Gastrocnemius medialis (tissue), 4 donors: ENCODE data around the gene UGT1A8.

ENCODE experiments used
- CTCF ChIP-seq, 5 experiments: fragments of 450-650 bp in 3 of 5; fragments of 200-600 bp in 2 of 5; sonication (generic) in 2 of 5; IDR thresholded peaks in 4 of 5; conservative IDR thresholded peaks in 1 of 5; 1 replicate in 4 of 5; 2 replicates in 1 of 5; pipeline ENCODE4 v1.5.1; 2016 to 2019; ENCODE audit warnings: antibody characterized with exemption in 5 of 5, mild to moderate bottlenecking in 3 of 5, moderate library complexity in 3 of 5
- POLR2A ChIP-seq, 2 donors: fragments of 450-650 bp; IDR thresholded peaks; one replicate each; pipeline ENCODE4 v1.6.1; 2017; ENCODE audit warnings: antibody characterized with exemption in 2 of 2, mild to moderate bottlenecking in 2 of 2, moderate library complexity in 2 of 2

- no peak for TF ChIP-seq CTCF (IDR thresholded peaks at IDR 0.05 in 4 of 5, conservative IDR thresholded peaks at IDR 0.05 in 1 of 5)
- no peak for TF ChIP-seq POLR2A (IDR thresholded peaks at IDR 0.05)
Observed at GRCh38 chr2:233815861-233816260, 198.4 kb downstream of the UGT1A8 start.
